Lower leg skin (tissue), 3 donors: ENCODE results near the gene ZP1.

Source experiments
- CTCF ChIP-seq, 3 donors: fragments of 450-650 bp; IDR thresholded peaks; one replicate each; pipeline ENCODE4 v1.5.1; 2016; ENCODE audit warnings: antibody characterized with exemption in 3 of 3, mild to moderate bottlenecking in 3 of 3, moderate library complexity in 2 of 3
- POLR2A ChIP-seq, 2 donors: fragments of 450-650 bp; IDR thresholded peaks; one replicate each; pipeline ENCODE4 v1.6.1; 2016 to 2017; ENCODE audit warnings: antibody characterized with exemption in 2 of 2, mild to moderate bottlenecking in 1 of 2, moderate library complexity in 1 of 2

GRCh38 chr11:60900673-60901404 is 33.5 kb downstream of the ZP1 start:
- no peak for TF ChIP-seq POLR2A (IDR thresholded peaks at IDR 0.05)
- TF ChIP-seq CTCF (IDR thresholded peaks at IDR 0.05): no peak
